SK-N-MC (cell line): ENCODE results near the gene YWHAE.
"Not testable (repeated sequence)": the region's sequence is repeated elsewhere in the genome, so short reads cannot be mapped to it uniquely, and the experiment has no call there.

Experiments used
- EZH2 ChIP-seq: fragments of 200-600 bp; sonication (generic); IDR thresholded peaks from one replicate; pipeline ENCODE4 v1.6.1; 2017; ENCODE audit warnings: antibody characterized with exemption
- POLR2AphosphoS5 ChIP-seq: IDR thresholded peaks from 2 replicates; pipeline ENCODE4 v1.6.1; 2012; ENCODE audit warnings: mild to moderate bottlenecking, low read depth, low read length, borderline replicate concordance

DNA sequence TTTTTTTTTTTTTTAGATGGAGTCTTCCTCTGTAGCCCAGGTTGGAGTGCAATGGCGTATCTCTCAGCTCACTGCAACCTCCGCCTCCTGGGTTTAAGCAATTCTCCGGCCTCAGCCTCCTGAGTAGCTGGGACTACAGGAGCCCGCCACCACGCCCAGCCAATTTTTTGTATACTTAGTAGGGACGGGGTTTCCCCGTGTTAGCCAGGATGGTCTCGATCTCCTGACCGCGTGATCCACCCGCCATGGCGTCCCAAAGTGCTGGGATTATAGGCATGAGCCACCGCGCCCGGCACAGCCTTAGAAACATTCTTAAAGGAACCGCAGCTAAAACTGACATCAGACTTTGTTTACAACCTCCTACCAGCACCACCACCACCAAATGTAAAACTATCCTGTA lies 47.5 kb downstream of the YWHAE start:
- TF ChIP-seq EZH2, POLR2AphosphoS5: not testable (repeated sequence)
